HG03520 (cell line): ENCODE data around the gene NLGN3.
A peak's percentile ranks its signal among the peaks of the same experiment; 100 is the strongest.
"Not testable (repeated sequence)": the region's sequence is repeated elsewhere in the genome, so short reads cannot be mapped to it uniquely, and the experiment has no call there.

Experiments used
- ATAC-seq: cut with Tn5 transposase; IDR thresholded peaks from one replicate; pipeline ENCODE4 v1.9.1; 2021; ENCODE audit warnings: mild to moderate bottlenecking, moderate library complexity; ENCODE audit not compliant: unreplicated experiment

The NLGN3 gene

DNA sequence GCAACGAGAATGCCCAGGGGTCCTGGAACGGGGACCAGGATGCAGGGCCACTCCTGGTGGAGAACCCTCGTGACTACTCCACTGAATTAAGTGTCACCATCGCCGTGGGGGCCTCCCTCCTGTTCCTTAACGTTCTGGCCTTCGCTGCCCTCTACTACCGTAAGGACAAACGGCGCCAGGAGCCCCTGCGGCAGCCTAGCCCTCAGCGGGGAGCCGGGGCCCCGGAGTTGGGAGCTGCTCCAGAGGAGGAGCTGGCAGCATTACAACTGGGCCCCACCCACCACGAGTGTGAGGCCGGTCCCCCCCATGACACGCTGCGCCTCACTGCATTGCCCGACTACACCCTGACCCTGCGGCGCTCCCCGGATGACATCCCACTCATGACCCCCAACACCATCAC lies 24.9 kb downstream of the NLGN3 start:
- ATAC-seq = no peak

DNA sequence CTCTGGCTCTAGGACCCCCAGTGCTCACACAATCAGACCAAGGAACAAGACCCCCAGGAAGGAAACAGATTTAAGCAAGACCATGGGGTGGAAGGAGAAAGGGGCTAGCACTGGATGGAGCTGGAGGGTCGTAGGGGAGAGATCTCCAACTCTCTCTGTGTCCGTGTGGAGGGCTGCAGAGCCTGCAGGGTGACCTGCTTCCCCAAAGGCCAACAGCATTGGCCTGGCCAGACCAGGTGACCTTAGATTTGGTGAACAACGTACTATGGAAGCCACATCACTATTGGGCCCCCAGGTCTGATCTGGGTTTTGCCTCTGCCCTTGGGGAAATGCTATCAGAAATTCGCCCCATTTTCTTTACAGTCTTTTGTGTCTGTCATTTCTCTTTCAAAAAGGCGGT lies 26.0 kb downstream of the NLGN3 start:
- no peak for ATAC-seq

DNA sequence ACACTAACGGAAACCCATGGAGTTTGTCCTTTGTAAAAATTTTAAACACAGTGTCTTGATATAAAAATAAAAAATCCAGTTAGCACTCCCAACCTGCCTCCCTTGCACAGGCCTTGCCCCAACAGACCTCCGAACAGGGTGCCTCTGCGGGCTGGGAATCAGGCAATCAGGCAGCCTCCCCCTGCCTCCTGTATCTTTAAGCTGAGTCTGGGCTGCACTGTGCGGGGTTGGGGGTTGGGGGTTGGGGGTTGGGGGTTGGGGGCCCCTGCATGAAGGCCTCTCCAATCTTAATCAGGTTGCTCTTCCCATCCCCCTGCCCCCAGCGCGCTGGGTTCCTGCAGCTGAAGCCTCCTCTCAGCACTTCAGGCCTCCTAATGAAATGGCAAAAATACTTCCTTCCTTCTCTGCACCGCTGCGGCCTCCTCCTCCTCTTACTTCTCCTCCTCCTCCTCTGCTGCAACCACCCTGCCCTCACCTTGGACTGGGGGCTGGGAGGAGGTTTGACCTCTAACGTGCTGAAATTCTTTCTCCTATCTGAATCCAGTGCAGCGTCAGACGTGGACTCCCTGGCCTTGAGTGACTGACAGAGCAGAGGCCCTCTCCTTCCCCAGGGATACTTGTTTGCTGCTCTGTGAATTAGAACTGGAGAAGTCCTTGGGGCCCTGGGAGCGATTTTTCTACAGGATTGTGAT lies 26.6 kb downstream of the NLGN3 start:
- ATAC-seq = no peak

DNA sequence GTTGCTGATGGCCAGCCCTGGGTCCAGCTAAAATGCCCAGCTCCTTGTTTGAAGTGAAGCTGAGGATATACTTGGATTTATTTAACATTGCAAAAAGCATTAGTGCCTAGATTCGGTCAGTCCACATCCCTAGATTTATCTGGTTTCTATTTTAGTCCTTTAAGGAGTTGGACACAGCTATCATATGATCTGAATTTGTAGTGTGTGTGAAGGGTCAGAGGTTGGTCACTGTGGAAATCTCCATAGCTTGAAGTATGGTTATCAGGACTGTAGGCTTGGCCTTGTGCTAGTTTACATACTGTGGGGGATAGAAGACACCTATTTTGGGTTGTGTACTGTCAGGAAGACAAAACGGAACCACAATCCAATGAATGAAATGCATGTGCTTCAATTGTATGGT lies 28.8 kb downstream of the NLGN3 start:
- ATAC-seq = no peak

DNA sequence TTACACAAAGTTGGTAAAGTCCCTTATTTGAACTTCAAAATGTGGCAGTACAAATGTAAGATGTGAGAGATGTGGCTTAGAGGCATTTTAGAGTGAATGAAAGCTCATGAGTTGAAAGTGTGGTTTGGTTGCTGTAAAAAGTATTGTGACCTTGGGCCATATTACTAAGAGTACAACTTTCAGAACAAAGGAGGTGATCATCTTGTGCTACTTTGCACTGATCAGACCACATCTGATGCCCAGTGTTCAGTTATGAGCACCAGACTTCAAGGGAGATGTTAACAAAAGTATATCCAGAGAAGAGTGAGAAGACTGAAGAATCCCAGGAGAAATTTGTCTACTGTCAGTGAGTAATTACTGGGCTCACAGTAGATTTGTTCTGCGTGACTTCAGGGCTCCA lies 30.2 kb downstream of the NLGN3 start:
- ATAC-seq = no peak

DNA sequence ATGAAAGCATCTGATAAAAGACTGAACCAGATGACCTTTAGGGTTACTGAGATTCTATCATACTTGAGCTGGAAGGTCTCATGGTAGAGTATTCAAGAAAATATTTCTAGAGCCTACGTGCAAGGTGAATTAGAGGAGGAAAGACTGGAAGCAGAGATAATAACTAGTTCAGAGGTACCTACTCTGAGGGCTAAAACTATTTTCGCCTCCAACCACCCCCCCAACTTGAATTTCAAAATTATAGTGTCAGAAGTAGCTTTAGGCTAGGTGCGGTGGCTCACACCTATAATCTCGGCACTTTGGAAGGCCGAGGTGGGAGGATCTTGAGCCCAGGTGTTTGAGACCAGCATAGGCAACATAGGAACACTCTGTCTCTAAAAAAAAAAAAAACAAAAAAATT lies 30.9 kb downstream of the NLGN3 start:
- no peak for ATAC-seq

DNA sequence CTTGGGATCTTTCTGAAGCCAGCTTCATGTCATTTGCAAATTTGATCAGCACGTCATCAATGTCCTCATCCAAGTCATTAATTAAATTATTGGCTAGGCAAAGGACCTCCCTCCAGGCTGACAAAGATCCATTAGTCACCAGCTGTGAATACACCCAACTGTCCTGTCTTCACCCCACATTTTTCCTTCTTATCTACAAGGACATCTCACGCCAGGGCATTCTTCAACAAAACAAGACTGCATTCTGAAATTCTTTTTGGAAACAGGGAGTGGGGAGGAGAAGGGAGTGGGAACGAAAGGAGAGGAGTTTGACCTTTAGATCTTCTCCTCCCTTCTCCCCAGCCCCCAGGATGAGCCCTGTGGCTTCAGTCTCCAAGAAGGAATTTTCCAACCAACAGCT lies 32.7 kb downstream of the NLGN3 start:
- ATAC-seq = no peak

DNA sequence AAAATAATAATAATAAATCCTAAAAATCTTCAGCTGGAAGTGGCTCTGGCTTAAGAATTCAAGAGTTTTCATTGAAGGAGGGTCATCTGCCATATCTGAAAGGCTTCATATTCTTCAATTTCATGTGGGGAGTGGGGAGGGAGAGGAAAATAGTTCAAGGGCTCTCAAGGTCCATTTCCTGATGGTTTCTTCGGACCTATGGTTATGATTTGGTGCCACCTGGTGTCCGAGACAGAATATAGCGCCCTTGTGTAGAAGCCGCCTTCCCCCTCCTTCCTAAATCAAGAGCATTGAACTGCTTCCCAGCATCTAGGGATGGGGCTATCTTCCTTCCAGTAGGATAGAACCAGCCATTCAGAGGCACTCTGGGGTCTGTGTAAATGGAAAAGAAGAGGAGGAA lies 34.3 kb downstream of the NLGN3 start:
- no peak for ATAC-seq

DNA sequence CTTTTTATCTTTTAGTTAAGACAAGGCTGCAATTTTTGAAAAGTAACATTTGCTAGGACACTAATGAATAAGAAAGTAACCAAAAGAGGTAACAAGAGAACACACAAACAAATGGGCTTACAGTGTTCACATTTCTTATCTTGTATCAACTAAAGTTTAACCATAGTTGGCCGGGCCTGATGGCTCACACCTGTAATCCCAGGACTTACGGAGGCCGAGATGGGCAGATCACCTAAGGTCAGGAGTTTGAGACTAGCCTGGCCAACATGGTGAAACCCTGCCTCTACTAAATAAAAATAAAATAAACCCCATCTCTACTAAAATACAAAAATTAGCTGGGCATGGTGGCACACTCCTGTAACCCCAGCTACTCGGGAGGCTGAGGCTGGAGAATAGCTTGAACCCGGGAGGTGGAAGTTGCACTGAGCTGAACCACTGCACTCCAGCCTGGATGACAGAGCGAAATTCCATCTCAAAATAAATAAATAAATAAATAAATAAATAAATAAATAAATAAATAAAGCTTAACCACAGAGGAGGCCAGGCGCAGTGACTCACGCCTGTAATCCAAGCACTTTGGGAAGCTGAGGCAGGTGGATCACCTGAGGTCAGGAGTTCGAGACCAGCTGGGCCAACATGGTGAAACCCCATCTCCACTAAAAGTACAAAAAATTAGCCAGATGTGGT lies 36.1 kb downstream of the NLGN3 start:
- ATAC-seq = not testable (repeated sequence)

DNA sequence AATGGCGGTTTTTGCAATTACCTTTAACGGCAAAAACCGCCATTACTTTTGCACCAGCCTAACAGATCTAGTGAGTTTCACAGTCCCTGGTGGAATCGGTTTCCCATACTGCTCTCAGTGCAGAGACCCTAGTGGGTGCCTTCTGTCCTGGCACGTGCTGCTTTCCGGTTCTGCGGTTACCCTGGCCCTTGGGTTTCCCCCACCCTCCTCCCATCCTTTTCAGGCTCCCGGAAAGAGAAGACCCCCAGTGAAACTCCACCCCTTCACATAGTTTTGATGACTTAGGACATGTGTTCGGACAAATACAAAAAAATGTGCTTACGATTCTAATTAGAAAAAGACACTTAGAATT lies 36.9 kb downstream of the NLGN3 start:
- peak; percentile 17 for ATAC-seq

DNA sequence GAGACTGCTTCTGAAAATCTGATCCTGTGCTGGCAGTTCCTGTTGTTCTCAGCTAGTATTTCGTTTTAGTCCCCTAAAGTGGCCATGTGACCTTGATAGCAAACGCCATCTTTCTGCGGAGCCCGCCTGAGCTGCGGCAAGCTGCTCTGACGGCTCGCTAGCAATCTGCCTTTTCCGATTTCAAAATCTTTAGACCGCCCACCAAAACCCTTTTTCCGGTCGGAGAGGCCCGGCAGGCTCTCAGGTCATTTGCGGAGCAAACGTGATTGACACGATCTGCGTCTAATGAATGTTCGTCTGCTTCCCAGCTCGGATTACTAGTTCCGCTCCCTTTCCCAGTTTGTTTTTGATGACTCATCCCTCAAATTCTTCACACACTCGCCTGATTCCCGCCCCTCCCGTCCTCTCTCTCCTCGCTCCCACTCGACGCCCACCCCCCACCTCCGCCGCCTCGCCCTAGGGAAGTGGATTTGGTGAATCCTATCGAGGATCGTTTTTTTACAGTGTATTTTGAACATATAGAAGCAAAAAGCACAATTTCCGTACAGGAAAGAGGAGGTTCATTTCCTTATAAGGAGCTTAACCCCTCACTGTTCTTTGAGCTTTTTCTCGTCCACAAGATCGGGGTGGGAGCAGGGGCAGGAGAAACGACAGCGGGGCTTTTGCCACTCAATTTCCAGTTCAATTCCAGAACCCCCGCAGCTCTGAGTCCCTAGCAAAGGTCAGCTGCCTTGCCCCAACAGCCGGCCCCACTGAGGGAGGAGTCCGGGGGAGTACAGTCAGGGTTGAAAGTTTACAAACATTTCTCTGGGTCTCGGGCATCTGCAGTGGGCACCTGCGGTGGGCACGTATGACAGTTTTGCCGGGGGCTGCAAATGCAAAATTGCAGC lies 37.5 kb downstream of the NLGN3 start:
- ATAC-seq = peak; percentile 86

DNA sequence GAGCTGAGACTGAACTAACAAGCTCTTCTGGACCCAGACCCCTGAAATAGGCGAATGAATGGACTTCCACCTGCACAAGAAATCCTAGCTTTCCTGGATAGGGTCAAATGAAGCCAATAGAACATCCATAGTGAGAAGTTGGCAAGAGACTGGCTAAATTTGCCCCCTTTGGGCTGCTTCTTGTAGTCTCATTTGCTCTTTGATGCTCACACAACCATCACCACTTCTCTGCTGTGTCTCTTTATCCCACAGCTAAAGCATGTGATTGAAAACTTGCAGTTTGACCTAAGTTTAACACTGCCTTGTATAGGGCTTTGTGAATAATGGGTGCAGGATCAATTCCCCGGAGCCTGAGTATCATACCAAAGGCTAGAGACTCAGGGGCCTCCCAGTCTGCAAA lies 38.2 kb downstream of the NLGN3 start:
- ATAC-seq = no peak

DNA sequence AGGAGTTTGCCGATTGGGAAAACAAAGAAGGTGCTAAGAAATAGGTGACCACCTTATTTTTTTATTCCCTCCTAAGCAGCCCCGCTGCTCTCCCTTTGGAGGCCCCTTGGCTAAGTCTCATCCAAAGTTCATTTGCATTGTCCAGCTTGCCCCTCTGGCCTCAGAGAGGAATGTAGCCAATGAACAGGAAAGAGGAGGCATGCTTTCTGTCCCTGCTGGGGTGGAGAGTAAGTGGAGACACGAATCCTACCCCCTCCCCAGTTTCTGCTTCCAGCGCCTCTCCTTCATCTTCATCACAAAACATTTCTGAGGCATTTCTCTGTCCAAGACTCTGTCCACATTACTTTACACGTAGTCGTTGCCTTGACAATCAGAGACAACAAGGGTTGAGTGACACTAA lies 38.7 kb downstream of the NLGN3 start:
- no peak for ATAC-seq

DNA sequence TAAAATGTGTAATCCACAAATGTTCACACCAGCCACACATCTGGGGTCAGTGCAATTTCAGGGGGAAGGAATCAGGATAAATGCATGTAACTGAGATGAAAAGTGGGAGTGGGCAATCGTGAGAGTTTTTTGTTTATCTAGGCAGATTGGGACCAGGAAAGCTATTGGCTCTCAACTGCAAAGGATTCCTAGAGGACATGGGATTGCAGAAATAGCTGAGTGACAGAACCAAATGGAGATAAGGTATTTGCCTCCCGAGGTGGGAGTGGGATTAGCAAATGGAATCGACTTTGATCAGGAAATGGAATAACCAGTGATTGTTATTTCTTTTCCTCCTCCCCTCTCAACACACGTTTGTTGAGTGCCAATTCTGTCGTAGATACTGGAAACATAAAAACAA lies 39.5 kb downstream of the NLGN3 start:
- ATAC-seq = no peak

DNA sequence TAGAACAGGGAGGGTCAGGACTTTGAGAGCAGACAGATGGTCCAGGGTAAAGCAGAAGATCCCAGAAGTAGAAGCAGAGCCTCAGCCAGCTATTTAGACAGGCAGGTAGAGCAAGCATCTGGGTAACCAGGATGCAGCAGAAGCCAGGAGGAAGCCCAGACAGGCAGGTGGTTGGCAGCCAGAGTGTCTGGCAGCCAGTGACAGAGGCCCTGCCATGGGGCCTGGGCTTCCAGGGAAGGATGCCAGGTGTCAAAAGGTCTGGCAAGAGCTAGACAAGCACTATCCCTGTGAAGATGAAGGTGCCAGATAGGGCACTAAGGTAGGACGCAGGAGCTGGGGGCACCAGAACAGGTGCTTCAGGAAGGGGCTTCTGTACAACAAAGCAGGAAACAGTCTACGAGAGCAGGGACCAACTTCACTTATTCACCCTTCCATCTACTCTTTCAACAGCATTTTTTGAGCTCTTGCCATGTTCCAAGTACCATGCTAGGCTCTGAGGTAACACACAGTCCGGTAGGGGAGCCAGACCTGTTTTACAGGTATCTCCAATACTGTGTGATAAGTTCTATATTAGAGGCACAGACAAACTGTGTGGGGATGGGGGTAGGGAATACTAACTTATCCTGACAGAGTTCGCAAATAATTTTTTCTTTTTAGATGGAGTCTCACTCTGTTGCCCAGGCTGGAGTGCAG lies 40.3 kb downstream of the NLGN3 start:
- no peak for ATAC-seq

DNA sequence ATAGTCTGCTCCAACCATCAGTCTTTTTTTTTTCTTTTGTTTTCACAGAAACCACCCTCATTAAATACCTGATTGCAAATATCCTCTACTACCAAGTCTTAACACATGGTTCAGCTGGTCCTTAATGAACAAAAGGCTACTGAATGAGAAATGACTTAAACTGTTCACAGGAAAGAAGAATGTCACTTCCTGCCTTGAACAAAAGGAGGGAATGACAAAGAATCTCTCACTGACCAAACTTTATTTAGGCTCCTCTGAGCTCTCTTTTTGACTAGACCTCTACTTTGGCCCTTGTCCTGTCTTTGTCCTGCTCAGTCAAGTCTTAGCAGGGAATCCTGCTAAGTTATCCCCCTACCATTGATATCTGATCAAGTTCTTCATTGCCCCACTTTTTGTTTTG lies 46.6 kb downstream of the NLGN3 start:
- ATAC-seq = no peak

DNA sequence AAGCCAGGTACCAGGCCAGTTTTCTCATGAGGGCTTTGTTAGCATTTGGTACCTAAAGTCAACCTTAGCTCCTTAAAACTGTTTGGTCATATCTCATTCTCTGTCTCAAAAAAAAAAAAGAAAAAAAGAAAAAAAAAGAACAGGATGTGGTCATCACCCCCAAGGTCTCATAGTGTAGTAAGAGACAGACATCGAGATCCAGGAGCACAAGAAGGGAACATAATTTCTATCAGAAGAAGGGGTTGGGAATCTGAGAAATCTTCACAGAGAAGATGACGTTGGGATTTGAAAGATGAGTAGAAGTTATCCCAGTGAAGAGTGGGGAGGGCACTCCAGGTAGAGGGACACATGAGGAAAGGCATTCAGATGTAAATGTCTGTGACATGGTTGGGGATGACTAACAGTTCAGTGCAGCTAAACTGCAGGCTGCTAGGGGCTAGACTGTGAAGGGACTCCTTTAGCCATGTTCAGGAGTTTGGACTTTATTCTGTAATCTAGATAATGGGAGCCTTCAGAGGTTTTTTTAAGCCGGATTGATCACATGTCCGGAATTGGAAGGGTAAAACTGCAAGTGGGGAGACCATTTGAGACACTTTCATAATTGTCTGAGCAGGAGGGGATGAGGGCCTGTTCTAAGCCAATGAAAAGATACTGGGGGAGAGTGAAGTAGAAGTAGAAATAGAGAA lies 51.5 kb downstream of the NLGN3 start:
- peak; percentile 40 for ATAC-seq

DNA sequence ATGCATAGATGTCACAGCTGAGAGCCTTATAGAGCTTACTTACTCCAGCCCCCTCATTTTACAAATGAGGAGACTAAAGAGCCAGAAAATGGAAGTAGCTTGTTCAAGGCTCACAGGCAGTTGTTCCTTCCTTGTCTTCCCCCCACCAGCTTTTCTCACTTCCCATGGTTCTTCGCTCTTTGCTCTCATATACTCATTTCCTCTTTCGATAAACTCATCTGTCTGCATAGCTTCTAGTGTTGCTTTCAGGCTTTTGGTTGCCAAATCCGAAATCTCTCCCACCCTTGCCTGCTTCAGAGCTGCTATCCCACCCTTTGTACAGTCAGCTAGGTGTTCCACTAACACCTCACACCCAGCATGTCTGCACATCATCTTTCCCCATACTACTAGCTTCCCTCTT lies 53.4 kb downstream of the NLGN3 start:
- peak; percentile 56 for ATAC-seq

DNA sequence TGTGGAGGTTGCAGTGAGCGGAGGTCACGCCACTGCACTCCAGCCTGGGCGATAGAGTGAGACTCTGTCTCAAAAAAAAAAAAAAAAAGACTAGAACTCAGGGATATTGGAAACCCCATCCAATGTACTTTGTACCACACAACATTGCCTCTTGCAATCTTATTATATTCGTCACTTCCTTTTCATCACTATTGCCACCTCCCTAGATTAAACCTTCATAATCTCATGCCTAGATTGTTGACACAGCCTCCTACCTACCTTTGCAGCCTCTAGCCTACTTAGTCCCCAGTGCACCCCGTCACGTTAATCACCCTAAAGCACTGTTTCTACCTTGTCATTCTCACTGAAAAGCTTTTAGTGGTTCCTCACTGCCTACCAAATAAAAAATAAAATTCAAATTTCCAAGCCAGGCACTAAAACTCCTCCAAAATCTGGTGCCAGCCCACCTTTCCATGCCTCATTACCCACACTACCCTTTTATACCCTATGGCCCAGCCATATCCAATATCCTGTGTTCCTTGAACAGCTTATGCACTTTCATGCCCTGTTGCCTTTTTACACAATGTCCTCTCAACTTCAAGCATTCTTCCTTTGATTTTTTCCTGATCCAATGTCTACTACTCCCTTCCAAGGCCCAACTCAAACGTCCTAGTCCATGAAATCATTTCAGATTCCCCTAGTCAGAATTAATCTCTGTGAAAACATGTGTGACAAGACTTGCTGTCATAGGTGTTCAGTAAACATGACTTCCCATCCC lies 54.8 kb downstream of the NLGN3 start:
- ATAC-seq = no peak

DNA sequence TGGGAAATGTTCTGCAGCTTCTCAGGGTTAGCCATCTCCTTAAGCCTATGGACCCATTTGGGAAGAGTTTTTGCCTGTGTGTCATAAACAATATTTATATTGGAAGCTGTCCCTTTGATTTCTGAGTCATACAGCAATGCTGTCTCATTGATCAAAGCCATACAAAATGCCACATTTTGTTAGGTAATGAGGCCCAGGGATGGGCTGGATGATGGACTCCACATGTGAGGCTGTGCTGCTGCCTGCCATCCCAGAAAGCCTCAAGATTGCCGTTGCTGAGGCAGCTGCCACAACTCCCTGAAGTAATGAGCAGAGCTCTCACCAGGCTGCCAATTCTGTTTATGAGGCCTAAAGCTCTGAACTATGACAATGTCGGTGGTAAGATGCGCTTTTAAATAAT lies 66.2 kb downstream of the NLGN3 start:
- ATAC-seq = no peak
